GM23338 (cell line): ENCODE data around the gene TENM3. TPM values are rescaled to one million over a fixed set of nuclear protein-coding genes. Genes with fewer than 3 reads are reported as not detected.

Source experiments
- CTCF ChIP-seq, 2 experiments: fragments of 200-600 bp in 1 of 2; sonication (generic) in 1 of 2; conservative IDR thresholded peaks; 2 replicates each; pipeline versions ENCODE4 v1.5.1 to v1.6.1; 2016 to 2017; ENCODE audit warnings: antibody characterized with exemption in 2 of 2, low read depth in 2 of 2, mild to moderate bottlenecking in 2 of 2, moderate library complexity in 1 of 2
- NANOG ChIP-seq: IDR thresholded peaks from 2 replicates; pipeline ENCODE4 v1.6.1; 2016; ENCODE audit warnings: antibody characterized with exemption, borderline replicate concordance
- POLR2AphosphoS5 ChIP-seq: IDR thresholded peaks from 2 replicates; pipeline ENCODE4 v1.6.1; 2016; ENCODE audit warnings: antibody characterized with exemption, low read depth
- REST ChIP-seq: IDR thresholded peaks from one replicate; pipeline ENCODE4 v1.6.1; 2018; ENCODE audit warnings: antibody characterized with exemption; ENCODE audit not compliant: unreplicated experiment
- ZNF462 ChIP-seq: fragments of 250-450 bp; sonication (Bioruptor Pico); IDR thresholded peaks from 2 replicates; pipeline ENCODE4 v1.5.0; 2020; ENCODE audit warnings: mild to moderate bottlenecking, moderate library complexity
- polyA plus RNA-seq: library from polyadenylated mRNA; unstranded; fragments of >200 nt; fragmentation: Nextera tagmentation; extraction: Ambion mirVana; gene quantifications from 2 replicates; pipeline ENCODE4 v1.2.1, GENCODE V29; 2016
- total RNA-seq: library from RNA; depleted of rRNA; stranded (reverse); fragments of >200 nt; shearing (Covaris generic); gene quantifications from 2 replicates; pipeline ENCODE4 v1.2.3, GENCODE V29; 2014

Gene TENM3
- total and polyA plus RNA-seq, 2 experiments from 2014 or later: 22.2 to 128 TPM

GRCh38 chr4:182261651-182262223 is 18.5 kb downstream of the TENM3 start (continued):
- TF ChIP-seq ZNF462 (no peak), NANOG (no peak), CTCF (conservative IDR thresholded peaks at IDR 0.05; ENCODE audit: low read depth in 2 of 2) (no peak), REST (no peak), POLR2AphosphoS5 (no peak)
